IMR-90 (cell line): ENCODE results near the gene SPDEF. TPM values are rescaled to one million over a fixed set of nuclear protein-coding genes. Genes with fewer than 3 reads are reported as not detected.

Source experiments
- BHLHE40 ChIP-seq: fragments of 150-350 bp; IDR thresholded peaks from 2 replicates; pipeline ENCODE4 v1.6.1; 2016; ENCODE audit warnings: mild to moderate bottlenecking, low read depth, low read length
- FOS ChIP-seq: fragments of 150-350 bp; IDR thresholded peaks from 2 replicates; pipeline ENCODE4 v1.6.1; 2016; ENCODE audit warnings: low read depth, low read length
- NFE2L2 ChIP-seq: fragments of 150-350 bp; IDR thresholded peaks from 2 replicates; pipeline ENCODE4 v1.6.1; 2016; ENCODE audit warnings: low read depth, mild to moderate bottlenecking, low read length
- POLR2A ChIP-seq: IDR thresholded peaks from 2 replicates; pipeline ENCODE4 v1.6.1; 2012; ENCODE audit warnings: mild to moderate bottlenecking, low read depth, low read length
- RAD21 ChIP-seq: IDR thresholded peaks from 2 replicates; pipeline ENCODE4 v1.6.1; 2012; ENCODE audit warnings: low read length, improper control_type of control experiment
- RFX5 ChIP-seq: IDR thresholded peaks from 2 replicates; pipeline ENCODE4 v1.8.0; 2012; ENCODE audit warnings: low read depth, mild to moderate bottlenecking, low read length, moderate library complexity
- SMC3 ChIP-seq: fragments of 150-350 bp; IDR thresholded peaks from 2 replicates; pipeline ENCODE4 v1.6.1; 2016; ENCODE audit warnings: low read depth, mild to moderate bottlenecking, antibody characterized with exemption, low read length, moderate library complexity
- polyA plus RNA-seq, 3 experiments: library from polyadenylated mRNA; depleted of rRNA; stranded (reverse); fragments of >200 nt; gene quantifications; 2 replicates each; pipeline ENCODE4 v1.2.3, GENCODE V29; 2012; ENCODE audit warnings: low replicate concordance in 1 of 3
- total RNA-seq: library from RNA; depleted of rRNA; stranded (reverse); fragments of >200 nt; gene quantifications from 2 replicates; pipeline ENCODE4 v1.2.3, GENCODE V29; 2012
- TF ChIP-seq, protein P1 (sequence below): fragments of 150-350 bp; IDR thresholded peaks from 2 replicates; pipeline ENCODE4 v1.6.1; 2016; ENCODE audit warnings: low read depth, mild to moderate bottlenecking, low read length, moderate library complexity, borderline replicate concordance

The SPDEF gene
- total and polyA plus RNA-seq, 2 of the 4 experiments (the other 2 are of a cell fraction) = 0.05 TPM; not detected in 1

DNA sequence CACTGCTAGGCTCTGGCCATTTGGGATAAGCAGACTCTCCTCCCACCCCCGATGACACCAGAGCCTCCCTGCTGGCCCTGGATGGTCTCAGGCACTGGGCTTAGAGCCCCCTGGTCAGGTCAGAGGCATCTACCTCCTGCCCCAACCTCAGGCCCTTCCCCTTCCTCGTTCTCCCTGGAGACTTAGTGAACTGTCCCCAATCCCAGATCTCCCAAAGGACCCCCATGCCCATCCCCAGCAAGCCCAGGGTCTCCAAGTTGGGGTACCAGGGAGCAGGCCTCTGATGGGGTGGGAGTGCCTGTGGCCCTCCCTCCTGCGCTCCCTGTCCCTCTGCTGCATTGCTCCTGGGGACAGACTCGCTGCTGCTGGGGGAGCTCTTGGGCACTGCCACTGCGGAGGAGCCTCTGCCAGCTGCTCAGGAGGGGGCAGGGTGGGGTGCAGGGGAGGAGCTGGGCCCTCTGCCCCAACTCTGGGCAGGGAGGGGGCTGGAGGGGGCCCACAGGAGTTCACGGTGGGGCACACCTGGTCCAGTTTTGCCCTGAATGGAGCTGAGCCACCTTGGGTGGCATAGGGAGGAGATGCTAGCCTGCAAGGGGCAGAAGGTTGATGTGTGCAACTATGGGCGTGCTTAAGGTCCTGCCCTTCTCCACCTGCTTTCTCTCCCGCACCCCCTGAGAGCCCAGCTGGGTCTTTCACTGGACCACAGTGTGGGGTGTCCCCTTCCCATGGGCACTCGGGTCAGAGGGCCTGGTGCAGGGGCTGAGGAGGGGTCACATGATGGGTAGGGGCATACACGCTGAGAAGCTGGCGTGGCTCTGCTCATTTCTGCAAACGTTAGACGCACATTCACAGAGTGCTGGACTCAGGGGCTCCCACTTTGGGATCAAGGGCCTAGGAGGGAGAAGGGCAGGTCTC, 40.4 kb downstream of the SPDEF start (continued):
- TF ChIP-seq, protein P1, sequence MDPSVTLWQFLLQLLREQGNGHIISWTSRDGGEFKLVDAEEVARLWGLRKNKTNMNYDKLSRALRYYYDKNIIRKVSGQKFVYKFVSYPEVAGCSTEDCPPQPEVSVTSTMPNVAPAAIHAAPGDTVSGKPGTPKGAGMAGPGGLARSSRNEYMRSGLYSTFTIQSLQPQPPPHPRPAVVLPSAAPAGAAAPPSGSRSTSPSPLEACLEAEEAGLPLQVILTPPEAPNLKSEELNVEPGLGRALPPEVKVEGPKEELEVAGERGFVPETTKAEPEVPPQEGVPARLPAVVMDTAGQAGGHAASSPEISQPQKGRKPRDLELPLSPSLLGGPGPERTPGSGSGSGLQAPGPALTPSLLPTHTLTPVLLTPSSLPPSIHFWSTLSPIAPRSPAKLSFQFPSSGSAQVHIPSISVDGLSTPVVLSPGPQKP = no peak
- TF ChIP-seq RAD21 = no peak
- no peak for TF ChIP-seq BHLHE40
- TF ChIP-seq FOS = no peak
- no peak for TF ChIP-seq NFE2L2
- TF ChIP-seq RFX5 = no peak
- no peak for TF ChIP-seq POLR2A
- no peak for TF ChIP-seq SMC3
